HEK293 (cell line): ENCODE results near the gene WDR76.

ENCODE experiments used
- CTCF ChIA-PET: fragments of 350-600 bp; formaldehyde crosslinking; extraction: SDS; loops from one replicate; lab custom pipeline; 2021; ENCODE audit warnings: antibody characterized with exemption; lab: Yijun Ruan, JAX
- POLR2A ChIA-PET: fragments of 300-600 bp; formaldehyde crosslinking; extraction: SDS; loops from one replicate; lab custom pipeline; 2020; ENCODE audit warnings: antibody characterized with exemption, inconsistent platforms; lab: Yijun Ruan, JAX
- H3K27ac ChIP-seq: fragments of 200-500 bp; sonication (Bioruptor generic); 2 replicates; pipeline ENCODE4 v1.5.1; 2014; ENCODE audit warnings: low read depth, low read length, control low read depth, inconsistent platforms; ENCODE audit errors: extremely low read depth
- H3K36me3 ChIP-seq, 2 experiments: fragments of 200-500 bp in 1 of 2; sonication (Bioruptor generic) in 1 of 2; 1 replicate in 1 of 2; 2 replicates in 1 of 2; pipeline ENCODE4 v1.5.1; 2014 to 2017; ENCODE audit warnings: inconsistent platforms in 2 of 2, low read length in 2 of 2; ENCODE audit not compliant: control insufficient read depth in 2 of 2, insufficient read depth in 1 of 2
- H3K4me1 ChIP-seq: fragments of 200-500 bp; sonication (Bioruptor generic); 2 replicates; pipeline ENCODE4 v1.5.1; 2014; ENCODE audit warnings: mild to moderate bottlenecking, low read length, inconsistent platforms; ENCODE audit not compliant: control insufficient read depth, insufficient read depth
- H3K4me3 ChIP-seq: 2 replicates; pipeline ENCODE4 v1.5.1; 2011; ENCODE audit warnings: low read depth, mild to moderate bottlenecking, control low read depth, low read length, moderate library complexity
- H3K9me3 ChIP-seq: fragments of 200-500 bp; sonication (Bioruptor generic); 2 replicates; pipeline ENCODE4 v1.5.1; 2014; ENCODE audit warnings: low read depth, low read length, inconsistent platforms; ENCODE audit not compliant: control insufficient read depth, insufficient read depth
- GLIS1 ChIP-seq: fragments of 450-650 bp; formaldehyde crosslinking; IDR thresholded peaks from 2 replicates; pipeline ENCODE4 v1.5.1; 2016; ENCODE audit warnings: missing biosample characterization, missing genetic modification characterization
- PRDM10 ChIP-seq: fragments of 450-650 bp; formaldehyde crosslinking; IDR thresholded peaks from 2 replicates; pipeline ENCODE4 v1.5.1; 2016; ENCODE audit warnings: missing biosample characterization, missing genetic modification characterization
- PRDM2 ChIP-seq: fragments of 450-650 bp; formaldehyde crosslinking; IDR thresholded peaks from 2 replicates; pipeline ENCODE4 v1.5.1; 2016; ENCODE audit warnings: missing biosample characterization, missing genetic modification characterization, borderline replicate concordance
- REST ChIP-seq: fragments of 450-650 bp; formaldehyde crosslinking; IDR thresholded peaks from 2 replicates; pipeline ENCODE4 v1.5.1; 2016; ENCODE audit warnings: missing biosample characterization, missing genetic modification characterization
- ZBTB17 ChIP-seq: fragments of 450-650 bp; formaldehyde crosslinking; IDR thresholded peaks from 2 replicates; pipeline ENCODE4 v1.5.1; 2016; ENCODE audit warnings: missing biosample characterization, missing genetic modification characterization
- ZBTB6 ChIP-seq: fragments of 450-650 bp; formaldehyde crosslinking; IDR thresholded peaks from 2 replicates; pipeline ENCODE4 v1.5.1; 2017; ENCODE audit warnings: missing biosample characterization, missing genetic modification characterization
- ZBTB7A ChIP-seq: fragments of 450-650 bp; formaldehyde crosslinking; IDR thresholded peaks from 2 replicates; pipeline ENCODE4 v1.5.1; 2016; ENCODE audit warnings: low read depth, missing biosample characterization, missing genetic modification characterization
- ZFHX2 ChIP-seq: fragments of 450-650 bp; formaldehyde crosslinking; conservative IDR thresholded peaks from 2 replicates; pipeline ENCODE4 v1.5.1; 2016; ENCODE audit warnings: missing biosample characterization, missing genetic modification characterization
- ZNF248 ChIP-seq: fragments of 450-650 bp; formaldehyde crosslinking; IDR thresholded peaks from 2 replicates; pipeline ENCODE4 v1.5.1; 2017; ENCODE audit warnings: missing biosample characterization, missing genetic modification characterization
- ZNF324 ChIP-seq: fragments of 450-650 bp; formaldehyde crosslinking; IDR thresholded peaks from 2 replicates; pipeline ENCODE4 v1.5.1; 2016; ENCODE audit warnings: missing biosample characterization, missing genetic modification characterization
- ZNF341 ChIP-seq: fragments of 450-650 bp; formaldehyde crosslinking; IDR thresholded peaks from 2 replicates; pipeline ENCODE4; 2016; ENCODE audit warnings: low read depth, missing biosample characterization, missing genetic modification characterization
- ZNF366 ChIP-seq: fragments of 450-650 bp; formaldehyde crosslinking; conservative IDR thresholded peaks from 2 replicates; pipeline ENCODE4 v1.5.1; 2016; ENCODE audit warnings: missing biosample characterization, missing genetic modification characterization
- ZNF423 ChIP-seq: fragments of 450-650 bp; formaldehyde crosslinking; IDR thresholded peaks from 2 replicates; pipeline ENCODE4 v1.5.1; 2016; ENCODE audit warnings: missing biosample characterization, missing genetic modification characterization
- ZNF600 ChIP-seq: fragments of 450-650 bp; formaldehyde crosslinking; IDR thresholded peaks from 2 replicates; pipeline ENCODE4 v1.5.1; 2016; ENCODE audit warnings: missing biosample characterization, missing genetic modification characterization
- ZNF645 ChIP-seq: fragments of 450-650 bp; formaldehyde crosslinking; IDR thresholded peaks from 2 replicates; pipeline ENCODE4; 2016; ENCODE audit warnings: missing biosample characterization, missing genetic modification characterization
- ZNF777 ChIP-seq: fragments of 450-650 bp; formaldehyde crosslinking; IDR thresholded peaks from 2 replicates; pipeline ENCODE4 v1.5.1; 2017; ENCODE audit warnings: missing biosample characterization, missing genetic modification characterization, borderline replicate concordance
- ZSCAN5A ChIP-seq: fragments of 450-650 bp; formaldehyde crosslinking; IDR thresholded peaks from 2 replicates; pipeline ENCODE4 v1.5.1; 2016; ENCODE audit warnings: missing biosample characterization, missing genetic modification characterization
- ZXDB ChIP-seq: fragments of 450-650 bp; formaldehyde crosslinking; IDR thresholded peaks from 2 replicates; pipeline ENCODE4 v1.5.1; 2016; ENCODE audit warnings: missing biosample characterization, missing genetic modification characterization

The WDR76 gene

GRCh38 chr15:43791993-43792760 lies 34.6 kb upstream of the WDR76 start, which contains the start of gene SERF2:
Gene SERF2 (plus strand): TSS chr15:43792320. CDS start chr15:43792377, 57 bp downstream.
- Histone ChIP-seq H3K4me3 (peak within 1 kb of the TSS; percentile 97), H3K4me1 (no peaks in the 10 kb centered on the region), H3K9me3 (no peaks in the 10 kb centered on the region), H3K36me3 (peaks cover 0 to 43% of the 10 kb centered on the region in 2 experiments; a peak in 1 of 3 replicates), H3K27ac (peak within 1 kb of the TSS; percentile 60; the same call in 1 of the 2 replicates)
- CTCF ChIA-PET: interaction anchor here (0.5 to 1.4 kb wide), 3 partner anchors 15 to 486 kb away, joined by 3 to 4 read pairs (median 4); partner anchors contain the start of gene ELL3
- POLR2A ChIA-PET: interaction anchor here (0.7 to 2.0 kb wide), 2 partner anchors 15 to 33 kb away, joined by 3 to 12 read pairs; partner anchors contain the start of gene MFAP1
- TF ChIP-seq ZBTB17 (tag by site-specific recombination) (peak; percentile 70), ZNF600 (tag by site-specific recombination) (peak; percentile 75), ZXDB (peak; percentile 72), ZNF324 (tag by site-specific recombination) (peak; percentile 16; the same call in 1 of the 2 replicates), REST (no peak), ZNF777 (tag by site-specific recombination) (no peak), ZBTB7A (0 out of 2 replicates have a peak, but pooled peaks have one; percentile 33), PRDM2 (0 out of 2 replicates have a peak, but pooled peaks have one; percentile 75), ZFHX2 (tag by site-specific recombination) (peak; percentile 68), ZNF341 (tag by site-specific recombination) (peak; percentile 35), GLIS1 (tag by site-specific recombination) (peak; percentile 65; the same call in 1 of the 2 replicates), ZSCAN5A (0 out of 2 replicates have a peak, but pooled peaks have one; percentile 18), ZNF248 (tag by site-specific recombination) (no peak), PRDM10 (tag by site-specific recombination) (peak; percentile 77), ZBTB6 (tag by site-specific recombination) (0 out of 2 replicates have a peak, but pooled peaks have one; percentile 32), ZNF423 (tag by site-specific recombination) (no peak), ZNF645 (tag by site-specific recombination) (no peak), ZNF366 (tag by site-specific recombination) (peak; percentile 26; the same call in 1 of the 2 replicates)
